ENCODE results near the gene F10. TPM values are rescaled to one million over a fixed set of nuclear protein-coding genes. Genes with fewer than 3 reads are reported as not detected.

Gene F10
- total RNA-seq, 1 donor from 2014 or later: 12.3 TPM

DNA sequence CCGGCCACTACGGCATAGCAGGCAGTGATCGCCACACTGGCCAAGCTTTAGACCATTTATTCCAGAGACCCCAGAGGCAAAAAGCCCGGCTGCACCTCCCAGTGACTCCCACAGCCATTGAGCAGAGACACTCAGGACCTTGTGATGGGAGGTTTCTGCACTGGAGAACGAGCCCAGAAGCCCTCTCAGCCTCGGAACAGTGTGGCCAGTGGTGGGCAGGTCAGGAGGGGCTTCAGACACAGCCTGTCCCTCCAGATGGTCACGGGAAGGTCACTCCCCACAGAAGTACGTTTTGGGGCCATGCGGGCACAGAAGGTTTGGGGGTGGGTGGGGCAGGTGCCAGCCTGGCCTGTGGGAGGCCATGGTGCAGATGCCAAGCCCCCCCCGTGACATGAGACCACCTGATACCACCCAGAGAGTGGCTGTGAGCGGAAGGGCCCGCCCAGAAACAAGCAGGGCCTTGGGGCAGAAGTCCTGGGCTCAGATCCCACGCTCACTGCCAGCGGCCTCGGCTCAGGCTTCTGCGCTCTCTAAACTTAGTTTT, 599 bp upstream of the F10 start:
- H3K9me3 Mint-ChIP-seq: no peaks in the 10 kb centered on the region
- TF ChIP-seq, protein P1, sequence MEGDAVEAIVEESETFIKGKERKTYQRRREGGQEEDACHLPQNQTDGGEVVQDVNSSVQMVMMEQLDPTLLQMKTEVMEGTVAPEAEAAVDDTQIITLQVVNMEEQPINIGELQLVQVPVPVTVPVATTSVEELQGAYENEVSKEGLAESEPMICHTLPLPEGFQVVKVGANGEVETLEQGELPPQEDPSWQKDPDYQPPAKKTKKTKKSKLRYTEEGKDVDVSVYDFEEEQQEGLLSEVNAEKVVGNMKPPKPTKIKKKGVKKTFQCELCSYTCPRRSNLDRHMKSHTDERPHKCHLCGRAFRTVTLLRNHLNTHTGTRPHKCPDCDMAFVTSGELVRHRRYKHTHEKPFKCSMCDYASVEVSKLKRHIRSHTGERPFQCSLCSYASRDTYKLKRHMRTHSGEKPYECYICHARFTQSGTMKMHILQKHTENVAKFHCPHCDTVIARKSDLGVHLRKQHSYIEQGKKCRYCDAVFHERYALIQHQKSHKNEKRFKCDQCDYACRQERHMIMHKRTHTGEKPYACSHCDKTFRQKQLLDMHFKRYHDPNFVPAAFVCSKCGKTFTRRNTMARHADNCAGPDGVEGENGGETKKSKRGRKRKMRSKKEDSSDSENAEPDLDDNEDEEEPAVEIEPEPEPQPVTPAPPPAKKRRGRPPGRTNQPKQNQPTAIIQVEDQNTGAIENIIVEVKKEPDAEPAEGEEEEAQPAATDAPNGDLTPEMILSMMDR (IDR thresholded peaks at IDR 0.05; ENCODE audit: unreplicated experiment): no peak
- peak overlapping the region; percentile 60 for H3K4me3 Mint-ChIP-seq
- peaks cover 11% of the 10 kb centered on the region for H3K4me1 Mint-ChIP-seq
- no peaks in the 10 kb centered on the region for H3K36me3 Mint-ChIP-seq
- H3K27ac Mint-ChIP-seq: peak overlapping the region; percentile 56
- H3K27me3 Mint-ChIP-seq (ENCODE audit: low read depth): peaks cover 27% of the 10 kb centered on the region
- DNase-seq (ENCODE audit: low spot score in 2 of 2, unreplicated experiment in 2 of 2): no peak

DNA sequence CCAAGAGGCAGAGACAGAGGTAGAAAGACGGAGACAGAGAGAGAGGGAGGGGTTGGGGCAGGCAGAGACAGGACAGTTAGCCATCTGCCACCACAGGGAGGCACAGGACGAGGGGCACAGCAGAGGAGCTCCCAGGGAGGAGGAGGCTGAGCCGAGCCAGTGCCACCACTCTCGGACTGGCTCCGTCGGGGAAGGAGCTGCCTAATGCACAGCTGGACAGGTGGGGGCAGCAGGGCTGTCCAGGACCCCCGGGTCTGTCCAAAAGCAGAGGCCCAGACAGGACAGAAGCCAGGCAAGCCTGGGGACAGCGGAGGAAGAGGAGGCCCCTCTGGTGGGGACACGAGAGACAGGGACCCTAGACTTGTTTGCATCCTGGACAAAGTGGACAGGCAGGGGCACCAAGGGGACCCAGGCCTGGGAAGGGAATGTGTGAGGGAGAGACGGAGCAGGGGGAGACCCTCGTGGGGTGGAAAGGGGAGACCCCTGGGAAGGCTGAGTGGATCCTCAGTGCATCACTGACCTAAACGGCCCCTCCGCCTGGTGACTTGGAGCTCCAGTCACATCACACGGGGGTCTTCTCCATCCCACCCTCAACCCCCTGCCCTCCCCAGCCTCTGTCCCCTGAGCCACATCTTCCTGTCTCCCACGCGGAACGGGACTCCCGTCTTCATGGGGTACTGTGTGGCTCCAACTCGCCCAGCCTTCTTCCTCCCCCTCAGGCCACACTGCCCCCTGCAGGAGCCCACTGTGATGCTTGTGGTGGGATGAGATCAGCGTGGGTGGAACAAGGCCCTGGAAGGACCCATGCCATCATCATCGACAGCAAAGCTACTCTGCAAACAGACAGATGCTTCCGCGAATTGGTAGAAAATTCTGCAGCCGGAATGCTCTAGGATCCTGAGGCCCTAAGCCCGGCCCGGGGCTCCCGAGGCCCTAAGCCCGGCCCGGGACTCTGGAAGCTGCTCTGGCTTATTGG, 915 bp downstream of the F10 start:
- TF ChIP-seq, protein P1 (IDR thresholded peaks at IDR 0.05; ENCODE audit: unreplicated experiment): no peak
- H3K4me1 Mint-ChIP-seq: peaks cover 11% of the 10 kb centered on the region
- peak overlapping the region; percentile 60 for H3K4me3 Mint-ChIP-seq
- no peaks in the 10 kb centered on the region for H3K9me3 Mint-ChIP-seq
- no peak overlapping the region for H3K27ac Mint-ChIP-seq
- H3K36me3 Mint-ChIP-seq: no peaks in the 10 kb centered on the region
- no peak for DNase-seq (ENCODE audit: low spot score in 2 of 2, unreplicated experiment in 2 of 2)
- H3K27me3 Mint-ChIP-seq (ENCODE audit: low read depth): peaks cover 25% of the 10 kb centered on the region

DNA sequence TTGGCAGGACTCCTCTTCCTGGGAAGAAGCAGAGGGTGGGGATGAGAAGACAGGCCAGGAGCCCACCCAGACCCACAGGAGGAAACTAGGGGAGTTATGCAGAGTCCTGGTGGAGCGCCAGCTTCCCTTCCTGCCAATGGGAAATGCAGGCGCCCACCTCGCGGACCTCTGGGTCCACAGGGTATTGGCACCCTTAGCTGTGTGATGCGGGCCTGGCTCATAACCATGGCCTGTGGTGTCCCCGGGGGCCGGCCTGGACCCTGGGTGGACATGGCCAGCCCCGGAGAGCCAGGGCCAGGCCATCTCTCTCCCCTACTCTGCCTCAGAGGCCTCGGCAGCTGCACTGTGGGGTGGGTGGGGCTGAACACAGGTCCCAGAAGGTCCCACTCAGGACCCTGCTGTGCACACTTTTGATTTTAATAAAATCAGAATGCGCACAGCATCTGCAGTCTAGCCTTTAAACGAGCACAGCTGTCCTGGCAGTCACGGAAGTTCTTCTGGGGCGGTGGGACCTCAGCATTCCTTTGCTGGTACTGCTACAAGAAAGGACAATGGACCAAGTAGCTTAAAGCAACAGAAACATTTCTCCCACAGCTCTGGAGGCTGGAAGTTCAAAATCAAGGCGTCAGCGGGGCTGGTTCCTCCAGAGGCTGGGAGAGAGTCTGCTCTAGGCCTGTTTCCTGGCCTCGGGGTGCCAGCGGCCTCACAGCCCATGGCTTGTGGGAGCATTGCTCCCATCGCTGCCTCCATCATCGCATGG, 1.8 kb downstream of the F10 start:
- peaks cover 16% of the 10 kb centered on the region for H3K4me1 Mint-ChIP-seq
- H3K9me3 Mint-ChIP-seq: no peaks in the 10 kb centered on the region
- H3K27me3 Mint-ChIP-seq (ENCODE audit: low read depth): peaks cover 17% of the 10 kb centered on the region
- no peak overlapping the region for H3K27ac Mint-ChIP-seq
- TF ChIP-seq, protein P1 (IDR thresholded peaks at IDR 0.05; ENCODE audit: unreplicated experiment): no peak
- no peak for DNase-seq (ENCODE audit: low spot score in 2 of 2, unreplicated experiment in 2 of 2)
- no peak overlapping the region for H3K4me3 Mint-ChIP-seq
- H3K36me3 Mint-ChIP-seq: no peaks in the 10 kb centered on the region

DNA sequence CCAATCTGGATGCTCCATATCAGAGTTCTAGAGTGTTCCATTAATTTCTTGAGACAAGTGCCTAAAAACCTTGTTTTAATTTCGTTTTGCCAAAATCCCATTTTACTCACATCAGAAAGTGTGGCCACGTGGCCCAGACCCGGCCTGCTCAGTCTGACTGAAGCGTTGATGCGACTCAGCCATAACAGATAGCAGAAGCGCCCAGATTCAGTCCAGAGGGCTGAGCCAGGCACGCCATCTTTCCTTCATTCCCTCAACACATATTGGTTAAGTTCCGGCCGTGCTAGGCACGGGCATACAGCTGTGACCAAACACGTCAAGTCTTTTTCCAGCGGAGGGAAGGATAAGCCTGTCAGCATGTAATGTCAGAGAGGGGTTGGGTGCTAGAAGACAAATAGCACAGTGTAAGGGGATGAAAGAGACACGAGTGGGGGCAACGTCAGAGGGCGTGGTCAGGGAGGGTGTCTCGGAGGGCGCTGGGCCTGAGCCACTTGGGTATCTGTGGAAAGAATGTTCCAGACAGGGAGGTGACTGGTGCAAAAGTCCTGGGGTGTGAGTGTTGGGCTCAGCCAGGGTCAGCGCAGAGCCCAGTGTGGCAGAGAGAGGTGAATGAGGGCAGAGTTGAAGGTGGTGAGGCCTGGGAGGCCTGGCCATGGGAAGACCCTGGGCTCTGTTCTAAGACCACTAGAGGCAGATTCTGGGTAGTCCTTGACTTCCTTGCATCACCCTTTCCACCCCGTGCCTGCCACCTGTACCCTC, 3.1 kb downstream of the F10 start:
- peaks cover 9% of the 10 kb centered on the region for H3K27me3 Mint-ChIP-seq (ENCODE audit: low read depth)
- peaks cover 16% of the 10 kb centered on the region for H3K4me1 Mint-ChIP-seq
- no peaks in the 10 kb centered on the region for H3K36me3 Mint-ChIP-seq
- TF ChIP-seq, protein P1 (IDR thresholded peaks at IDR 0.05; ENCODE audit: unreplicated experiment): no peak
- no peaks in the 10 kb centered on the region for H3K9me3 Mint-ChIP-seq
- H3K4me3 Mint-ChIP-seq: no peak overlapping the region
- H3K27ac Mint-ChIP-seq: no peak overlapping the region
- DNase-seq (ENCODE audit: low spot score in 2 of 2, unreplicated experiment in 2 of 2): peak in 1 of 2 experiments; percentile 14

All from mesothelial cell of epicardium (in vitro differentiated cells).